GM19035 (cell line): ENCODE measurements around the gene CST9L.

Experiments
- ATAC-seq: cut with Tn5 transposase; IDR thresholded peaks from one replicate; pipeline ENCODE4 v1.9.1; 2021; ENCODE audit not compliant: unreplicated experiment

CST9L gene

DNA sequence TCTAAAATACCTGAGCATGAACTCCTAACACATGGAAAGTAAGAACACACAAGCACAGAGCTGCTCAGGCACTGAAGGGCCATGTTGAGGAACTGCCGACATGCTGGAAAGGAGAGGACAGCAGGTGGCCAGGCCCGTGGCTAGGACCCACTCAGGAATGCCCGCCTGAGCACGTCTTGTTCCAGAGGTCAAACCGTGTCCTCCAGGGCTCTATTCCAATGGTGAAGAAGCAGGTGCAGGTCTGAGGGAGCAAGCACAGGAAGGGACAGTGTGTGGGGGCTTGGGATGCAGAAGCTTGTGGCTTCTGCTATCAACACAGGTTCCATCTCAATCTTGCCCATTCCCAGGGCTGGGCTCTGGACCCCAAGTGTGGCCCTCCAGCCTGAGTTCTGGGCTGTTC is 20.7 kb downstream of the CST9L start:
- no peak for ATAC-seq

DNA sequence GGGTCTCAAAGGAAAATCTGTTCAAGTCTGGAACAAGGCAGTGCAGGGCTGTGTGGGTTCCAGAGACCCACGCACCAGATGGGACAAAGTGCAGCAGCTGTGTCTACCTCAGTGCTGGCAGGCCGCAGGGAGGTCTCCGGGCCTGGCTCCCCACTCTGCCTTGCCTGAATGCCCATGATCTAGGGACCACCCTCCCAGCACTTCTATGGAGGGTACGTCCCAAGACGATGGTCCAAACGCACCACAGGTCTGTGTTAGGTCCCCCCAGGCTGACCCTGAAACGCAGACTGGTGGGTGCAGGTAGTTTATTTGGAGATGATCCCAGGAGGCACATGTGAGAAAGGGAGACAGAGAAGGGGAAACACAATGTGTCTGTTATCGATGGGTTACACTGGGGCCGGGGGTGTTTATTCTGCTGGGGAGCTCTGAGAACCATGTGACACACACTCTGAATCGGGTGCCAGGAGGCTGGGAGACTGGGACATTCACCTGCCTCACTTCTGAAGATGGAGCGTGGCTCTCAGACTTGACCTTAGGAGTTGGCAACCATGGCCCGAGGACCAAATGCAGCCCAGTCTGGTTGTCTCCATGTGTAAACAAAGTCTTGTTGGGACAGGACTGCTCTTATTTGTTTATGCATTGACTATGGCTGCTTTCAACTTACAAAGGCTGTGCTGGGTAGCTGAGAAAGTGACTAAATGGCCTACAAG is 21.7 kb downstream of the CST9L start:
- ATAC-seq: no peak

DNA sequence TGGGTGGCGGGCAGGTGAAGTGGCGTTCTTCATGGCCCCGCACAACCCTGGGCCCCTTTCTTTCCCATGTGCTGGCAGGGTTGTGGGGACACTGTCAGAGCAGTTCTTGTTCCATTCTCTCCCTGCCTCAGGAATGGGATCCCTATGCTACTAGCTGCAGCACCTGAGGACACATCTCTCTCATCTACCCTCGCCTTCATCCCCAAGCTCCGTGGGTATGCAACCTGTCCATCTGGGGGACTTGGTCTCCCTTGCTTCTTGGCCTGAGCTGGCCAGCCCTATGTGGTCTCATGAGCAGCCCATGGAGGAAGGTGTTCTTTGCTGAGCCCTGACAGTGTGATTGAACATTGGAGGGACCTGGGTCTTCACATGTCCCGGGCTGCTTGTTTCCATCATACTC is 24.2 kb downstream of the CST9L start:
- no peak for ATAC-seq

DNA sequence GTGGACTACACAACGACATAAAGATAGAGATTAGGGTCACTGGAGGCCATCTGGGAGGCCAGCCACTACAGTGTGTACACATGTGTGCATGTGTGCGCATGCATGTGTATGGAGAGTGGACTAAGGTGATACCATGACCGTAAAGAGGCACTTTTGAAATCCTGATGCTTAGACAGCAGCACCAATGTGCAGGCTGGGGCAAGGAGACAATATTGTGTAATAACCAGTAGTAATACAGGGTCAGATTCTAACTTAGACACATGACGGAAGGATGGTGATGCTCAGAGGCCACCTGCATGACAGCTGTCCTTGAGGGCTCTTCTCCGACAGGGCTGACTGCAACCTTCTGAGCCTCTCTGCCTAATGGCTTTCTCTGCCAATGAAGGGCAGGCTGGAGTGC is 25.5 kb downstream of the CST9L start:
- ATAC-seq: no peak

DNA sequence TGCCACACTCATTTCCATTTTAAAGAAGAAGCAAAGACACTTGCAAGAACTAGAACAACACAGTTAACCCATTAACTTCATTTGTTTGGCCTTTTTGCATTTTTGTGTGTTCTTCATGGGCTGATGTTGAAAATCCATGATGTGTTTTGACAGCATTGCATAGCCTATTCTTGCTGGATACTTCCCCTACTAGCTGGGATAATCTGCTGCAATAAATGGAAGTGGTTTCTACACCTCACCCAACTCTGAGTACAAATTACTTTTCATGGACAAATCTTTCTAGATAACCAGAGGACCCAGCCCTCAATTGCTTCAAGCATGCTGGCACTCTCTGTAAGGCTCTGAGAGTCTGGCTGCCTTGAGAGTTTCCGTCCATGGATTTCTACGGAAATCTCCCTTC is 26.5 kb downstream of the CST9L start:
- no peak for ATAC-seq

DNA sequence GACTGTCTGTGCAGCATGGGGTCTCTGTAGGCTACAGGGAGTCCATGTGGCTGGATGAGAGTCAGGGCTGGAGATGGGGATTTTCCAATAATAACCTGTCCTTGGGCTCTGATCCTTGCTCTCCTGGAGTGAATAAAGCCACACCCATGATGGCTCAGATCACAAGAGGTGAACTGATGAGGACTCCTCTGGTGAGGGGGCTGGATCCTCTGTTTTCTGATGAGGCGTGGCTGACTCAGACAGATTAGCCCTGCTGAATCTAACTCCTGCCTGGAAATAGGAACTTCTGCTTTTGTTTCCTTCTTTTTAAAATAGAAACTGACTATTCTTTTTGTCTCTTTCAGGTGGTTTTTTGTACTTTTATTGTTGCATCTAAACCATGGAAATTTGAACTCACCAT is 27.0 kb downstream of the CST9L start:
- no peak for ATAC-seq

DNA sequence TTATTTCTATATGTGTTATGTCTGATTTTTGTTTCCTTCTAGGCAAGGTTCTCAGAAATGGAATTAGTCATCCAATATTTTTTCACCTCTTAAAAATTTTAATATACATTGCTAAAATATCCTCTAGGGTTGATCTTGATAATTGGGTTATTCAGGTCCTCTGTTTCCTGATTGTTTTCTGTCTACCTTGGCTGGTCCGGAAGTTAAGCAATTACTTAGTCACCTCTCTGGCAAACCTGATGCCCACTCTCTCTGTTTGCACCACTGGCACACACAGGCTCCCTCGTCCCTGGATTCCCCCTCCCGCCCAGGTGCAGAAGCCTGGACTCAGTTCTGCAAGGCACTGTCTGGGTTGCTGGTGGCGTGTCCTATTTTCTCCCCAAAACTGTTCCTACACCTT is 27.7 kb downstream of the CST9L start:
- ATAC-seq: no peak

DNA sequence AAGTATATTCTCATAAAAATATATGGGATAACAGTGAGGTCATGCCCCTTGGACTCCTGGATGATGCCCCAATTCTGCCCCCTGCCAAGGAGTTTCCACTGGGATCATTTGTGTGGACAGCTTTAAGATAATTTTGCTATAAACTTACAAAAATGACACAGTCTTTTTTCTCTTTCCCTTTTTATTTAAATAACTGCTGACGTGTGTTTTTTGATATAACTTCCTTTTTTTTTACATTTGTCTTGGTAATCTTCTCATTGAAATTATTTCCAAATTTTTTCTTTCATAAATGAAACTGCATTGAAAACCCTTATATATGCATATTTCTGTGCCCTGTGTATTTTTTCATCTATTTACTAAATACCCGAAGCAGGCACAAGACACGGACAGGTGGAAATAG is 31.3 kb downstream of the CST9L start:
- ATAC-seq: no peak

DNA sequence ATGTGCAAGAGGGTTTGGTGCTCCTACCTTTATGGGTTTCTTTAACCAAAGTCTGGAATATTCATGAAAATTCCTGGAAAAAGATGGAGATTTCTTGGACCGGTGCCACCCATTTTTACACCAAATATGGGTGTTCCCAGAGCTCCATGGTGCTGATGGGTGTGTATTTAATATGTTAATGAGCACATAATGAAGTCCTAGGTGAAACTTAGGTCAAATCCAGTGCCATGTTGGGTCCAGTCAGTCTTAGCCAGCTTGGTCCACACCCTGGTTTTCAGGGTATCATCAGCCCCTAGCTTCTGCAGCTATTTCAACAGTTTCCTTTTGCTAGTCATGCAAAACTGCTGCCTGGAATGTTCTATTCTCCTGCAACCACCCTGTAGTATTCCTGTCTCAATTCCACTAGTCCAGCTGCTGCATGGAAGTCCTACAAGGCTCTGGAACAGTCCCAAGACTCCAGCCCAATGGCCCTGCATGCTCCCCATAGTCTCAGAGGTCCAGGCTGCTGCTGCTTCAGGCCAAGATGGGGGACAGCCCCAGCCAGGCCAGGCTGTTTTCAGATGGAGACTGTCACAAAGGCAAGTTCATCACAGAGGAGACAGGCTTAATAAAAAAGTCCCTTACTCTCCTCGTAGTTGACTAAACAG is 31.8 kb downstream of the CST9L start:
- no peak for ATAC-seq

DNA sequence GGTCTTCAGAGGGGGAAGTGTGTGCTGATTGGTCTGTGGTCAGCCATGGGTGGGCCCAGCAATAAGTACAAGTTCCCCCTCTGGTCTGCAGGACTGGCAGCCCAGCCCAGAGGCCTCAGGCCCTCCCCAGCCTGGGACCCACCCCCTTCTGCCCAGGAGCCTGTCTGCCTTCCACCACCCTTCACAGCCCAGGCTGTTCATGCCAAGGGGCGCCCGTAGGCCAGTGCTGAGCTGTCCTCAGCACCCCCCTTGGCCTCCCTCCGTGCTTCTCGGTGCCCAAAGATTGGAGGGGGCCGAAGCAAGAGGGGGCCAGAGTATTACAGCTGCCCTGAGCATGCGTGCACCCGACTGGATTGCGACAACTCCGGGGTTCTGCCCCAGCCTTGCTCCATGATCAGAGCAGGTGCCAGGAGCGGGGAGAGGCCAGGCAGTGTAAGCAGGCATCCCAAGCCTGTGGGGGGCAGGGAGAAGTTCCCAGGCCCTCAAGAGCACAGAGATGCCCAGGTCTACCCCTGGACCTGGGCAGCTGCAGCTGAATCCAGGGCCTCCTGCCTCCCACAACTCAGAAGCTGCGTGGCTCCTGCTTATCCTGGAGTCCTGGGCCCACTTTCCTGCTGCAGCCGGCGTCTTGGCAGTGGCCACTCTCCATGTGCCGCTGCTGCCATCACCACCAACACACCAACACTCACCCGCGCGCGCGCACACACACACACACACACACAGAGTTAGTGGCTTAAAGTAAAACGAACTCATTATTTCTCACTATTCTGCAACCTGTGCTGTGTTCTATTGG is 33.3 kb downstream of the CST9L start:
- no peak for ATAC-seq

DNA sequence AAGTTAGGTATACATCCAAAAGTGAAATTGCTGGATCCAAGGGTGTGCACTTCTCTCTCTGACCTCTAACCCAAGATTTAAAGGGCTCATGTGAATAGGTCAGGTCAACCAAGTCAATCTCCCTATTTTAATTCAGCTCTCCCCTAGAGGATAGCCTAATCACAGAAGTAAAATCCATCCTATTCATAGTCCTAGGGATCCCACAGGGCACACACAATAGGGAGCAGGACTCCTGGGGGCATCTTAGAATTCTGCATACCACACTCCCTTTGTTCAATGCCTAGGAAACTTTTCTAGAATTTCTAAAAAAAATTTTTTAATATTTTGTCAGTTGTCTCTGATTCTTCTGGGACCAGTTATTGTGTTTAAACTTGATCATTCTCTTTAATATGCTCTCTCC is 35.1 kb downstream of the CST9L start:
- no peak for ATAC-seq

DNA sequence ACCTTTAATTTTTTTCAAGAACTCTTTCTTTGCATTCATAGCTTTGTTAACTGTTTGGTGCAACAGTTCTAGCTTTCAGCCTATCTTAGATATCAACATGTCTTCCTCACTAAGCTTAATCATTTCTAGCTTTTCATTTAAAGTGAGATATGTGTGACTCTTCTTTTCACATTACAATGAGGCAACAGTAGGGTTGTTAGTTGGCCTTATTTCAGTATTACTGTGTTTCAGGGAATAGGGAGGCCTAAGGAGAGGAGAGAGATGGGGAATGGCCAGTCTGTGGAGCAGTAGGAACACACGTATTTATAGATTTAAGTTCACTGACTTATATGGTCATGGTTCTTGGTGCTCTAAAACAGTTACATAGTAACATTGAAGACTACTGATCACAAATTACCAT is 35.8 kb downstream of the CST9L start:
- no peak for ATAC-seq

DNA sequence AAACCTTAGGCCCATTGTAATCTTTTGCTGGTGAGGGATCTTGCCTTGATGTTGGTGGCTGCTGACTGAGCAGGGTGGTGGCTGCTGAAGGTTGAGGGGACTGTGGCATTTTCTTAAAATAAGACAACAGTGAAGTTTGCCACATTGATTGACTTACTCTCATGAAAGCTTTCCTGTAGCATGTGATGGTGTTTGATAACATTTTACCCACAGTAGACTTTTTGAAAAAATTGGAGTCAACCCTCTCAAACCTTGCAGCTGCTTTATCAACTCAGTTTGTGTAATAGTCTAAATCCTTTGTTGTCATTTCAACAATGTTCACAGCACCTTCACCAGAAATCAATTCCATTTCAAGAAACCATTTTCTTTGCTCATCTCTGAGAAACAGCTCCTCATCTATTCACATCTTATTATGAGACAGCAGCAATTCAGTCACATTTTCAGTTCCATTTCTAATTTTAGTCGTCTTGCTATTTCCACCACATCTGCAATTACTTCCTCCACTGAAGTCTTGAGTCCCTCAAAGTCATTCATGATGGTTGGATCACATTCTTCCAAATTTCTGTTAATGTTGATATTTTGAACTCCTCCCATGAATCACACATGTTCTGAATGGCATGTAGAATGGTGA is 37.2 kb downstream of the CST9L start:
- no peak for ATAC-seq

DNA sequence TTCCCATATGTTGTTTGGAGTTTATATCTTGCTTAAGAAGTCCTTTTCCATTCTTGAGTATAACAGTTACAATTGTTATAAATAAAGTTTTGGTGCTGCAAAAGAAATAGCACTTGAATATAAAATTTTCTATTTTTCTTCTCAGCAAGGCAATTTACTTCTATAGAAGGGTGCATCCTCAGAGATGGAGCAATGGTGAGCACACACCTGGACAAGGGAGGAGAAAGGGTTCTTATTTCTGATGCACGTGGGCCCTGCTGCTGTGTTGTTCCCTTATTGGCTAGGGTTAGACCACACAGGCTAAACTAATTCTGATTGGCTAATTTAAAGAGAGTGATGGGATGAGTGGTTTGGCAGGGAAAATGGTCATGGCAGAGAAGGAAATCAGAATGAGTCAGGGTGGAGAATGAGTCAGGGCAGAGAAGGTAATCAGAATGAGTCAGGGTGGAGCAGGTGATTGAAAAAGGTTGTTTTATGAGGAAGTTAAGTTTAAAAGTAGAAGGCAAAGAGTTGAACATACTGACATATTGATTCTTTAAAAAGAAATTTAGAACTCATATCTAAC is 39.3 kb downstream of the CST9L start:
- ATAC-seq: no peak

DNA sequence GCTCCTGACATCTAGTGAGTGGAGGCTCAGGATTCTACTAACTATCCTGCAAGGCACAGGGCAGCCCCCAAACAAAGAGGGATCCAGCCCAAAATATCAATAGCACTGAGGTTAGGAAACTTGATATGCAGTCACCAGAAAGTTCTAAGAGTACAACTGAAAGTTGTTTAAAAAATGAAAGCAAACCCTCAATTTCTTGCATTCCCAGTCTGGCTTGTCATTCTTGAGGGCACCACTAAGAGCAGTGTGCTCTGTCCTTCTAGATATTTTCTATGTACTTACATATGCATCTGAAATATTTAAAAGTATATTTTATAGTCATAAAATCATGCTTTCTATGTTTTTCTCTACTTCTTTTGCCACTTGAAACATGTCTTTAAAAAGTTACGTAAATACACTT is 41.4 kb downstream of the CST9L start:
- ATAC-seq: no peak

DNA sequence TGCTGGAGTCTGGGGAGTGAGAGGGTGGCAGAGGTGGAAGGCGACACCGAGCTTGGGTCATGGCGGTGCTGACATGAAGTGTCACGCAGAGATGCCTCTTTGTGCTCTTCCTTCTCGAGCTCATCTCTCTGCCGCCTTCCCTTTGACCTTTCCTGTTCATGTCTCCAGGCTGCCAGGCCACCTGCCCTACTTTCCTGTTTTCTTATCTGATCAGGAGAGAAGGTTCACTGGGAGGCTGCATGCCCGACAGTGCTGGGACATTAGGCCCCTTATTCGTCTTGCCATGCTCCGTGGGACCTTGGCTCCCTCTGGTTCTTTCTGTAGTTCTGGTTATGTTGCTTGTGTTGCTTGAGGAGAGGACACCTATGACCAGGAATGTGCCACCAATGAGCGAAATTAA is 44.1 kb downstream of the CST9L start:
- no peak for ATAC-seq

DNA sequence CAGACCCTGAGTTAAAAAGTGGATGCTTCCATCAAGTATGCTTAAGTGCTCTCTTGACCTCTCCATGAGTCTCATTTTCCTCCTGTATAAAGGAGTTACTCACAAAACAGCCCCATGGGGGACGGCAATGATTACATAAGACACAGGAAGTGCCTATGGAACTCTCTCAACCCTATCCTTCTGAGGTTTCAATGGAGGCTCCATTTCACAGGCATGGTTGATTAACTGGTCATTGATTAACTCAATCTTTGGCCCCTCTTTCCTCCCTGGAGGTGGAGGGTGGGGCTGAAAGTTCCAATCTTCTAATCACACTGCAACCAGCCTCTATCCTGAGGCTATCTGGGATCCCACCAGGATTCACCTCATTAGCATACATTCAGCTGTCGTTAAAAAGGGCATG is 48.1 kb downstream of the CST9L start:
- no peak for ATAC-seq

DNA sequence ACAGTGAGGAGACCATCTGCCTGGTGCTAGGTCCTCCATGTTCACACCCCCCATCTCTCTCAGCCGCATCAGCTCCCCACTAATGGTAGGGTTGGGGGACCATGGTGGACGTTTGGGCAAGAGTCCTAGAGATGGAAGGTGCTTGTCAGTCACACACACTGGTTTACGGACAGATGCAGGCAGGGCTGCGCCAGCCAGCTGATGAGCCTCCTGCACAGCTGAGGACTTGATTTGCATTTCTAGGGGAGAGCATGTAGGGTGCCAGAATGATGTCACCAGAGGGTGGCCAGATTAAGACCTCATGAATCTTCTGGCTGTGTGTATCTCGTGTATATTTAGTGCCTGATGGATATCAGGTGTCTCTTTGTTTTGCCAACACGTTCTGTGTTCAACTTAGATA is 48.7 kb downstream of the CST9L start:
- no peak for ATAC-seq

DNA sequence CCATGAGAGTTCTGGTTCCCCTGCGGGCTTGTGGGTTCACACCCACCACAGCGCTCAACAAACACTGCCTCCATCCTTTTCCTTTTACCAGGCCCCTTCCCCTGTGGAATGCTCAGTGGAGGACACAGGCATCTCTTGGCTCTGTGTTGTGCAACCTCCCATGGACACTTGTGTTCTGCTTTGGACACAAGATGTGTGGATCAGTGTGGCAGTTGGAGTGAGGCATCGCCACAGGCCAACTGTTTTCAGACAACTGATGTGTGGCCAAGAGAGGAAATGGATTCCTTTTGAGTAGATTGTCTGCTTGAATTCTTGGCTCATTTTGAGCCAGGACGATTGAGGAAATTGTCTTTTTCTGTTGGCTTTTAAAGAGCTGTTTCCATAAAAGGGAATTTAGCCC is 50.6 kb downstream of the CST9L start:
- ATAC-seq: no peak

DNA sequence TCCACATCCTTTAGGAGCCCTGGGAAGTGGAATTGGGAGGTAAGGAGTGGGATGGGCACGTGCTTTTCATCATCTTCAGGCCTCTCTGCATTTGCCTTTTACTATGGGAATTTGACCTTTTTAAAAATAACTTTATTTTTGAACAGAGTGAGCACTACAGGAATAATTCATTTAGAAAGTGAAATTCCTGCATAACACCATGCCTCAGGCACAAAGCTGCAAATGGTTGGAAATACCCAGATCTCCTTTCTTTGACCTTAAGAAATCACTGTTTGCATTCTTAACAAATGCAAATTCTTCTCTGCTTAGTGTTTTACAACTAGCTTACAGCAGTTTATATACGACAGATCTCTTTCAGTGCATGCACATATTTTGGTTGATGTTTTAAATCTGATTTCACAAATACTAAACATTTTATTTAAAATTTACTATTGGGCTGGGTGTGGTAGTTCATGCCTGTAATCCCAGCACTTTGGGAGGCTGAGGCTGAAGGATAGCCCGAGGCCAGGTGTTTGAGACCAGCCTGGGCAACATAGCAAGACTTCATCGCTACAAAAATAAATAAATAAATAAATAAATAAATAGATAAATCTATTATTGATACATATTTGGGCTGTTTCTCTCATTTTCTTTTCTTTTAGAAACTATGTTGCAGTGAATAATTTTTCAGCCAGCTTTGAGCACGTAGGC is 52.9 kb downstream of the CST9L start:
- ATAC-seq: no peak

DNA sequence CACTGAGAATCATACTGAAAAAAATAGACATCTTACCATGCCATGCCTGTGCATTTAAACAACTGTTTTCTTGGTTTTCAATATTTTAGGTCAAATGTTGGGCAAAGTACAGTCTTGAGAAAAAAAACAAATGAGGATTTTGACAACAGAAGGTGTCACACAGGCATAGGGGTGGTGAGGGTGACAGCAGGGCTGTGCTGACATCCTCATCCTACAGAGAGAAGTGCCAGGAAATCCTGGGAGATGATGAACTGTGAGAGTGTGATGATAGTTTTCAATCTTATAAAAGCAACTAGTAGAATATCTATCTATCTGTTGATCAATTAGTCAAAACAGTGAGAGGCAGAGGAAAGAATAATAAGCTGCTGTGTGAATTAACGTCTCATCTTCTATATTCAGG is 53.4 kb downstream of the CST9L start:
- ATAC-seq: no peak
